GM21423 (cell line): ENCODE data around the gene SPPL2B.
"Not testable (repeated sequence)": the region's sequence is repeated elsewhere in the genome, so short reads cannot be mapped to it uniquely, and the experiment has no call there.

Experiments
- ATAC-seq: cut with Tn5 transposase; IDR thresholded peaks from one replicate; pipeline ENCODE4 v1.9.1; 2021; ENCODE audit warnings: mild to moderate bottlenecking, moderate library complexity; ENCODE audit not compliant: unreplicated experiment

Gene SPPL2B

GRCh38 chr19:2374808-2375207 lies 46.3 kb downstream of the SPPL2B start:
- ATAC-seq: no peak

DNA sequence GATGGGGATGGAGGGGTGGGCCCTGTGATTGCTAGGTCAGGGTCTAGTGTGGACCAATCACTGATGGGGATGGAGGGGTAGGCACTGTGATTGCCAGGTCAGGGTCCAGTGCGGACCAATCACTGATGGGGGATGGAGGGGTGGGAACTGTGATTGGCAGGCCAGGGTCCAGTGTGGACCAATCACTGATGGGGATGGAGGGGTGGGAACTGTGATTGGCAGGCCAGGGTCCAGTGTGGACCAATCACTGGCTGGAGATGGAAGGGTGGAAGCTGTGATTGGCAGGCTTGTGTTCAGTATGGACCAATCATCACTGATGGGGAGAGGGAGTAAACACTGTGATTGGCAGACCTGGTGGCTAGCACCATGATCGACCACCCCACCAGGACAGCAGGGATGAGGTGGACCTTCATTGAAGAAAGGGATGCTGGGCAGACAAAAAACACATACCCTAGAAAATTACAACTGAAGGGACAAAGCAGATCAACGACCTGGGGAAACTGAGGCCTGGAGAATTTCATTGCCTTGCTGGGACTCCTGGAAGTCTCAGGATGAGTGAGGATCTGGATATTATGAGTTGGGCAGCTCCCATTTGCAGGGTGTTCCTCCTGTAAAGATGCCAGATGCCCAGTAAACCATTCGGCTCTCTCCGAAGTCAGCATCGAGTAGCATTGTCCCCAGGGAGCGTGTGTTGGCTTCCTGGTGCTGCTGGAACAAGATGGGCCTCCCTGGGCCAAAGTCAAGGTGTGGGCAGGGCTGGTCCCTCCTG lies 47.1 kb downstream of the SPPL2B start:
- no peak for ATAC-seq

DNA sequence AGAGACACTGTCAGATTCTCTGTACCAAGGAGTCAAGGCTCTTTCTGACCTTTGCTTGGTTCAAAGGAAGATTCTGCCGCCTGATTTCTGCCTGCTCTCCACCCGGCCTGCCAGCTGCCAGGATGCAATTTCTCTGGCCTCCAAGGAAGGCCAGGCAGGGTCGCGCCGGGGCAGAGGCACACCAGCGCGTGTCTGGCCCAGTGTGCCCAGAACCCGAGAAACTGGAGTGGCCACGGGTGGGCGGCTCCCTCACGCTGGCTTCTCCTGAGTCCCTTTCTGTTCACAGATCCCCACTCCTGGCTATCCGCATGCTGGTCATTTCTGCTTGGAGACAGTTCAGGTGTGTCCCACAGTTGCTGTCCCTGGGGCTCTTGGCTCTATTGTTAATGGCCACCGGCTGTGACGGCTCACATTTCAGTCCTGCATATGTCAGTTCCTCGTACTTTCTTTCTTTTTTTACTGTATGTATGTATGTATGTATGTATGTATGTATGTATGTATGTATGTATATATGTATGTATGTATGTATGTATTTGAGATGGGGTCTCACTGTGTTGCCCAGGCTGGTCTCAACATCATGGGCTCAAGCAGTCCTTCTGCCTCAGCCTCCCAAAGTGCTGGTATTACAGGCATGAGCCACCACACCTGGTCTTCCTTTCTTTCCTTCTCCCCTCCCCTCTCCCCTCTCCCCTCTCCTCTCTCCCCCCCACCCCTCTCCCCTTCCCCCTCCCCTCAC lies 48.5 kb downstream of the SPPL2B start:
- no peak for ATAC-seq

GRCh38 chr19:2380567-2380966 lies 52.1 kb downstream of the SPPL2B start:
- ATAC-seq: no peak

- ATAC-seq: no peak
These were observed 52.8 kb downstream of the SPPL2B start for GRCh38 chr19:2381148-2381820.

DNA sequence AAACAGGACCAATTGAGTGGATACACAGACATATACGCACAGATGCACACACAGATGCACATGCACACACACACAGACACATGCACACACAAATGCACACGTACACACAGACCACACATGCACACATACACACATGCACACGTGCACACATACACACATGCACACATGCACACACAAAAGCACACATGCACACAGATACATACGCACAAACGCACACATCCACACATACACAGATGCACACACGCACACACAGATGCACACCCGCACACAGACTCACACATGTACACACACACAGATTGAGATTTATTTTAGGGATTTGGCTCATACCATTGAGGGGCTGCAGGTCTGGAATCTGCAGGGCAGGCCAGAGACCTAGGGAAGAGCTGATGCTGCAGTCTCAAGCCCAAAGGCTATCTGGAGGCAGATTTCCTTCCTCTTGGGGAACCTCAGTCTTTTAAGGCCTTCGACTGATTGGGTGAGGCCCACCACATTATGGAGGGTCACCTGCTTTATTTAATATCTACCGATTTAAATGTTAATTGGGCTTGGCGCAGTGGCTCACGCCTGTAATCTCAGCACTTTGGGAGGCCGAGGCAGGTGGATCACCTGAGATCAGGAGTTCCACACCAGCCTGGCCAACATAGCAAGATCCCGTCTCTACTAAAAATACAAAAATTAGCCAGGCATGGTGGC lies 54.2 kb downstream of the SPPL2B start:
- no peak for ATAC-seq

DNA sequence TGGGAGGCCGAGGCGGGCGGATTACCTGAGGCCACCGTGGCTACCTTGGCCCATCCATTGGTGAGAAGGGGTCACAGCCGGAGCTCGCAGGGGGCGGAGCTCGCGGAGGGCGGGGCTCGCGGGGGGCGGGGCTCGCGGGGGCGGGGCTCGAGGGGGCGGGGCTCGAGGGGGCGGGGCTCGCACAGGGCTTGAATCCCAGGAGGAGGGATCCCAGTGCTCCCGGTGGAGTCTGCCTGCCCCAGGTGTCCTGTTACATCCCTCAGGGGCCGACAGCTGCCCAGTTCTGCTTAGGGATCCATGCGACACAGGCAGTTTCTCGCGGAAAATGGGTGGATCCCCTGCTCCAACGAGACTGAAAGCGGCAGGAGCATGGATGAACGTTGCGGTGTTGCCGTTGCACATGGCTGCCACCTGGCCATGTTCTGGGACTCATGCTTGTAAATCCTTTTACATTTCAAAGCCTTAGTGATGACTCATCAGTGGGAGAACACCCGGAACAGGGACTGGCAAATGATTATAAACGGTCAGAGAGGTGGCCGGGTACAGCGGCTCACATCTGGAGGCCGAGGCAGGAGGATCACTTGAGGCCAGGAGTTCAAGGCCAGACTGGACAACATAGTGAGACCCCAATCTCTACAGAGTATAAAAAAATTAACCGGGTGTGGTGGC lies 56.7 kb downstream of the SPPL2B start:
- ATAC-seq: no peak

GRCh38 chr19:2387367-2388288 lies 59.1 kb downstream of the SPPL2B start:
- no peak for ATAC-seq

DNA sequence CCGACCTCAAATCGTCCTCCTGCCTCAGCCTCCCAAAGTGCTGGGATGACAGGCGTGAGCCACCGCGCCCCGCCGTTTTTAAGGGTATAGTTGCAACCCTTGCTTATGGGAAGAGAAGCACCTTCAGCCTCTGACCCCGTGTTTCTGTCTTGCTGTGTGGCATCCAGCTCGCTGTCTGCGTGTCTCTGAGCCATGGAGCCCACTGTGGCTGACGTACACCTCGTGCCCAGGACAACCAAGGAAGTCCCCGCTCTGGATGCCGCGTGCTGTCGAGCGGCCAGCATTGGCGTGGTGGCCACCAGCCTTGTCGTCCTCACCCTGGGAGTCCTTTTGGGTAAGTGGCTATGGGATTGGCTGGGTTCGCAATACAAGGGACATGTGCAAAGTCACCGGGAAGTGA lies 61.1 kb downstream of the SPPL2B start:
- ATAC-seq: no peak

DNA sequence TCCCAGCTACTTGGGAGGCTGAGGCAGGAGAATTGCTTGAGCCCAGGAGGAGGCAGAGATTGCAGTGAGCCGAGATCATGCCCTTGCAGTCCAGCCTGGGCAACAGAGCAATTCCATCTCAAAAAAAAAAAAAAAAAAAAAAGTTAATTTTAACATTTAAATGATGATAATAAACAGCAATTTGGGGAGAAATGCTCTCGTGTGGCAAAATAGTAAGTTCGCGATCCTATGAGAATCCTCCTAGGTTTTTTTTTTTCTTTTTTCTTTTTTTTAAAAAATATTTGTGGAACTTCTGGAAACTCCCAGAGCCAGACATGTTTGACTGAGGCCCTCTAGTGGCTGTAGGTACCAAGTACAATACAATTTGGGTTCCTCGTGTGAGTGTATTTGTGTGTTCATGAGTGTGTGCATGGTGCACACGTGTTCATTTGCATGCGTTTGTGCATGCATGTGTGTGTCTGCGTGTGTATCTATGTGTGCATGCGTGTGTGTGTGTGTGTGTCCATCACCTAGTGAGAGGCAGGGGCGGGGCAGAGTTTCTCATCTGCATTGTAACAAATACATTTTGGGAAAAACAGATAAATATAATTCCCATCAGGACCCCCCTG lies 62.7 kb downstream of the SPPL2B start:
- no peak for ATAC-seq

GRCh38 chr19:2392366-2392765 lies 63.9 kb downstream of the SPPL2B start:
- no peak for ATAC-seq

DNA sequence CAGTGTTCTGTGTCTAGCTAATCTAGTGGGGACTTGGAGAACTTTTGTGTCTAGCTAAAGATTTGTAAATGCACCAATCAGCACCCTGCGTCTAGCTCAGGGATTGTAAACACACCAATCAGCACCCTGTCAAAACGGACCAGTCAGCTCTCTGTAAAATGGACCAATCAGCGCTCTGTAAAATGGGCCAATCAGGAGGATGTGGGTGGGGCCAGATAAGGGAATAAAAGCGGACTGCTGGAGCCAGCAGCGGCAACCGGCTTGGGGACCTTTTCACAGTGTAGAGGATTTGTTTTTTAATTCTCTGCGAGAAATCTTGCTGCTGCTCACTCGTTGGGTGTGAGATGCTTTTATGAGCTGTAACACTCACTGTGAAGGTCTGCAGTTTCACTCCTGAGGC lies 64.4 kb downstream of the SPPL2B start:
- not testable (repeated sequence) for ATAC-seq

- no peak for ATAC-seq
These were observed 65.6 kb downstream of the SPPL2B start for GRCh38 chr19:2394054-2394441.

DNA sequence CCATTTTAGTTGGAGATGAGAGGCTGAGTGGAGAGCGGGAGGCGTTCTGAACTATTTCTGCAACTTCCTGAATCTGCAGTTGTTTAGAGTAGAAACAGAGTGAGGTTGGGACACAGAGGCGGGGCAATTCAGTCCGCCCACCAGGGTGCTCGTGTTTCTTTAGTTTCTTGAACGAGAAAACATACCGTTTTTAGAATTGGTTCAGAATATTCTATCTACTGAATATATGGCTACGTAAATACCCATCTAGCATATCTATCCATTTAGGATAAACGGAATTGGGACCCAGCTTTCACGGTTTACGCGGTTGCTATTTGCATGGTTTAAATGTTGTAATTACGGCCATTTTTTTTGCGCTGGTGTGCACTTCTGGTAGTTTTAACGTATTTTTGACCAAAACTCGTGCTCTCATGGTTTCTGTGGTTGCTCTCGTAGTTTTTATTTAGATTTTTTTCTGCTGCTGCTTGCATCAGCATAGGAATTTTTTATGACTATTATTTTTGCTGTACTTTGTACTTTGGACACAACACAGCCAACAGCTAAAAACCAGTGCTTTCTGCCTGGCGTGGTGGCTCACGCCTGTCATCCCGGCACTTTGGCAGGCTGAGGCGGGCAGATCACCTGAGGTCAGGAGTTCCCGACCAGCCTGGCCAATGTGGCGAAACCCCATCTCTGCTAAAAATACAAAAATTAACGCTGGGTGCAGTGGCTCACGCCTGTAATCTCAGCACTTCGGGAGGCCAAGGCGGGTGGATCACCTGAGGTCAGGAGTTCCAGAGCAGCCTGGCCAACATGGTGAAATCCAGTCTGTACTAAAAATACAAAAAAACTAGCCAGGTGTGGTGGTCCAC lies 66.2 kb downstream of the SPPL2B start:
- no peak for ATAC-seq

- not testable (repeated sequence) for ATAC-seq
These were observed 66.9 kb downstream of the SPPL2B start for GRCh38 chr19:2395293-2395829.

DNA sequence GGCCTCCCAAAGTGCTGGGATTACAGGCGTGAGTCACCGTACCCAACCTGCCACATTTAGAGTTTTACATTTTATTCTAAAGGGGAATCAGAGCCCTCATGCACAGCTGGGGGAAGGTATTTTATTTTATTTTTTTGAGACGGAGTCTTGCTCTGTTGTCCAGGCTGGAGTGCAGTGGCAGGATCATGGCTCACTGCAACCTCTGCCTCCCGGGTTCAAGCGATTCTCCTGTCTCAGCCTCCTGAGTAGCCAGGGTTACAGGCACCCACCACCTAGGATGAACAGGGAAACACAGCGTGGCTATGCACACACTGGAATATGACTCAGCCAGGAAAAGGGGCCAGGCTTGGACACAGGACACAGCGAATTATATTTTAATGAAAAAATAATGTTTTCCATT lies 68.7 kb downstream of the SPPL2B start:
- not testable (repeated sequence) for ATAC-seq

GRCh38 chr19:2398735-2399305 lies 70.3 kb downstream of the SPPL2B start:
- no peak for ATAC-seq

GRCh38 chr19:2399582-2399981 lies 71.1 kb downstream of the SPPL2B start:
- no peak for ATAC-seq
